SK-N-SH treated with all-trans-retinoic acid at 6 μM for 48 hours (cell line): ENCODE data around the gene CYP4F12.

Experiments
- ARNTL ChIP-seq: fragments of 450-650 bp; formaldehyde crosslinking; IDR thresholded peaks from 2 replicates; pipeline ENCODE4 v1.5.0; 2020; ENCODE audit warnings: low read depth, mild to moderate bottlenecking, moderate library complexity, borderline replicate concordance
- CSDC2 ChIP-seq: fragments of 250-450 bp; sonication (Bioruptor Pico); IDR thresholded peaks from 2 replicates; pipeline ENCODE4 v1.5.0; 2020; ENCODE audit warnings: mild to moderate bottlenecking, moderate library complexity
- GLIS3 ChIP-seq: fragments of 250-450 bp; sonication (Bioruptor Pico); IDR thresholded peaks from 2 replicates; pipeline ENCODE4 v1.5.0; 2020; ENCODE audit warnings: mild to moderate bottlenecking, moderate library complexity
- PATZ1 ChIP-seq: fragments of 250-450 bp; sonication (Bioruptor Pico); IDR thresholded peaks from 2 replicates; pipeline ENCODE4 v1.8.0; 2020; ENCODE audit warnings: mild to moderate bottlenecking, moderate library complexity, borderline replicate concordance
- SNAI2 ChIP-seq: fragments of 250-450 bp; sonication (Bioruptor Pico); IDR thresholded peaks from 2 replicates; pipeline ENCODE4 v1.5.0; 2020; ENCODE audit warnings: mild to moderate bottlenecking, moderate library complexity
- ZFP30 ChIP-seq: fragments of 450-650 bp; formaldehyde crosslinking; IDR thresholded peaks from 2 replicates; pipeline ENCODE4 v1.5.0; 2022; ENCODE audit warnings: mild to moderate bottlenecking, moderate library complexity
- ZNF8 ChIP-seq: fragments of 450-650 bp; formaldehyde crosslinking; IDR thresholded peaks from 2 replicates; pipeline ENCODE4 v1.5.0; 2020; ENCODE audit warnings: mild to moderate bottlenecking, moderate library complexity

- TF ChIP-seq SNAI2 (no peak), ARNTL (CRISPR knock-in tag) (no peak), ZFP30 (no peak), ZNF8 (CRISPR knock-in tag) (no peak), PATZ1 (CRISPR knock-in tag) (no peak), CSDC2 (CRISPR knock-in tag) (no peak), GLIS3 (CRISPR knock-in tag) (no peak)
Observed at GRCh38 chr19:15631817-15632216, 41.1 kb upstream of the CYP4F12 start.
